Effector memory CD8-positive, alpha-beta T cell (primary cell): ENCODE results near the gene ZCCHC14.

Experiments used
- ATAC-seq: fragments of 150-1000 bp; cut with Tn5 transposase; replicated peaks from 2 replicates; pipeline ENCODE4 v1.10.0; 2021; ENCODE audit warnings: mild to moderate bottlenecking, moderate library complexity
- DNase-seq, 3 experiments: peaks; one replicate each; pipeline ENCODE4 v3.0.0; 2021
- H3K27ac Mint-ChIP-seq, 2 donors: one replicate each; pipeline ENCODE4 v1.8.0; 2022; ENCODE audit warnings: mild to moderate bottlenecking in 2 of 2, mixed read lengths in 2 of 2, moderate library complexity in 2 of 2
- H3K27me3 Mint-ChIP-seq, 2 donors: one replicate each; pipeline ENCODE4 v1.8.0; 2022; ENCODE audit warnings: mixed read lengths in 2 of 2
- H3K36me3 Mint-ChIP-seq: one replicate; pipeline ENCODE4 v1.8.0; 2022; ENCODE audit warnings: mild to moderate bottlenecking, moderate library complexity, mixed read lengths; ENCODE audit not compliant: insufficient read depth
- H3K4me1 Mint-ChIP-seq, 2 donors: one replicate each; pipeline ENCODE4 v1.8.0; 2022; ENCODE audit warnings: low read depth in 2 of 2, mixed read lengths in 2 of 2
- H3K4me3 Mint-ChIP-seq, 2 donors: one replicate each; pipeline ENCODE4 v1.8.0; 2022; ENCODE audit warnings: mild to moderate bottlenecking in 2 of 2, mixed read lengths in 2 of 2, moderate library complexity in 2 of 2
- H3K9me3 Mint-ChIP-seq, 2 donors: one replicate each; pipeline ENCODE4 v1.8.0; 2022; ENCODE audit warnings: mixed read lengths in 2 of 2
- total RNA-seq, 9 experiments: gene quantifications; one replicate each; lab custom pipeline; 2026; lab: John Stamatoyannopoulos, UW

The ZCCHC14 gene
- total RNA-seq = 16.1 to 74.9 (median 33.4) reads per million in 9 experiments

GRCh38 chr16:87492721-87493607, at the start of gene ZCCHC14:
ZCCHC14 (minus strand) TSS chr16:87493024; CDS start chr16:87492238, 786 bp downstream.
- H3K27me3 Mint-ChIP-seq = no peaks in the 10 kb centered on the region
- H3K9me3 Mint-ChIP-seq = no peaks in the 10 kb centered on the region
- ATAC-seq (peak; percentile 85), DNase-seq (peak; percentile 98 to 99 (median 99))
- H3K4me3 Mint-ChIP-seq = peak within 1 kb of the TSS; percentile 95
- H3K4me1 Mint-ChIP-seq = peaks cover 45 to 50% of the 10 kb centered on the region in 2 donors
- peak within 1 kb of the TSS; percentile 90 to 93 for H3K27ac Mint-ChIP-seq
- H3K36me3 Mint-ChIP-seq = peaks cover 27% of the 10 kb centered on the region

GRCh38 chr16:87541872-87542234, 49.0 kb upstream of the ZCCHC14 start:
- Mint-ChIP-seq H3K4me3 (no peak overlapping the region), H3K9me3 (no peaks in the 10 kb centered on the region), H3K27me3 (peaks cover 56 to 74% of the 10 kb centered on the region in 2 donors), H3K4me1 (peaks cover 0 to 11% of the 10 kb centered on the region in 2 donors), H3K27ac (no peak overlapping the region), H3K36me3 (no peaks in the 10 kb centered on the region)
- no peak for ATAC-seq
- no peak for DNase-seq

GRCh38 chr16:87541147-87541871, 48.5 kb upstream of the ZCCHC14 start:
- Mint-ChIP-seq H3K27me3 (peaks cover 55 to 74% of the 10 kb centered on the region in 2 donors), H3K36me3 (no peaks in the 10 kb centered on the region), H3K9me3 (no peaks in the 10 kb centered on the region), H3K4me1 (peaks cover 0 to 11% of the 10 kb centered on the region in 2 donors), H3K27ac (no peak overlapping the region), H3K4me3 (no peak overlapping the region)
- DNase-seq (no peak), ATAC-seq (no peak)

GRCh38 chr16:87540897-87541146, 48.0 kb upstream of the ZCCHC14 start:
- H3K9me3 Mint-ChIP-seq = no peaks in the 10 kb centered on the region
- peaks cover 0 to 11% of the 10 kb centered on the region in 2 donors for H3K4me1 Mint-ChIP-seq
- no peaks in the 10 kb centered on the region for H3K36me3 Mint-ChIP-seq
- H3K27ac Mint-ChIP-seq = no peak overlapping the region
- peaks cover 55 to 74% of the 10 kb centered on the region in 2 donors for H3K27me3 Mint-ChIP-seq
- DNase-seq = no peak
- no peak for ATAC-seq
- H3K4me3 Mint-ChIP-seq = no peak overlapping the region

- Mint-ChIP-seq H3K4me1 (peaks cover 0 to 11% of the 10 kb centered on the region in 2 donors), H3K27me3 (peaks cover 58 to 76% of the 10 kb centered on the region in 2 donors), H3K4me3 (no peak overlapping the region), H3K36me3 (no peaks in the 10 kb centered on the region), H3K9me3 (no peaks in the 10 kb centered on the region), H3K27ac (no peak overlapping the region)
- no peak for DNase-seq
- no peak for ATAC-seq
Measured at GRCh38 chr16:87540072-87540896, 47.5 kb upstream of the ZCCHC14 start.

- no peaks in the 10 kb centered on the region for H3K36me3 Mint-ChIP-seq
Measured at GRCh38 chr16:87539113-87539512, 46.3 kb upstream of the ZCCHC14 start.

GRCh38 chr16:87538594-87538993, 45.8 kb upstream of the ZCCHC14 start:
- DNase-seq (no peak), ATAC-seq (no peak)
- no peaks in the 10 kb centered on the region for H3K36me3 Mint-ChIP-seq
- no peaks in the 10 kb centered on the region for H3K9me3 Mint-ChIP-seq
- no peak overlapping the region for H3K27ac Mint-ChIP-seq
- H3K4me3 Mint-ChIP-seq = no peak overlapping the region
- peaks cover 0 to under 1% of the 10 kb centered on the region in 2 donors for H3K4me1 Mint-ChIP-seq
- peaks cover 53 to 80% of the 10 kb centered on the region in 2 donors for H3K27me3 Mint-ChIP-seq

More at GRCh38 chr16:87539113-87539512, 46.3 kb upstream of the ZCCHC14 start:
- no peak for DNase-seq
- Mint-ChIP-seq H3K9me3 (no peaks in the 10 kb centered on the region), H3K27ac (no peak overlapping the region), H3K4me1 (peaks cover 0 to 6% of the 10 kb centered on the region in 2 donors), H3K27me3 (peaks cover 53 to 86% of the 10 kb centered on the region in 2 donors), H3K4me3 (no peak overlapping the region)
- ATAC-seq = no peak

GRCh38 chr16:87538160-87538559, 45.3 kb upstream of the ZCCHC14 start:
- Mint-ChIP-seq H3K27ac (no peak overlapping the region), H3K9me3 (no peaks in the 10 kb centered on the region), H3K4me3 (no peak overlapping the region), H3K27me3 (peaks cover 53 to 79% of the 10 kb centered on the region in 2 donors), H3K36me3 (no peaks in the 10 kb centered on the region), H3K4me1 (no peaks in the 10 kb centered on the region)
- DNase-seq = no peak
- ATAC-seq = no peak

GRCh38 chr16:87536795-87537142, 43.9 kb upstream of the ZCCHC14 start:
- Mint-ChIP-seq H3K36me3 (no peaks in the 10 kb centered on the region), H3K4me3 (no peak overlapping the region), H3K9me3 (no peaks in the 10 kb centered on the region), H3K4me1 (no peaks in the 10 kb centered on the region), H3K27me3 (peaks cover 59 to 88% of the 10 kb centered on the region in 2 donors), H3K27ac (no peak overlapping the region)
- ATAC-seq = no peak
- no peak for DNase-seq

- Mint-ChIP-seq H3K4me1 (no peaks in the 10 kb centered on the region), H3K27ac (no peak overlapping the region), H3K4me3 (no peak overlapping the region), H3K27me3 (peaks cover 59 to 90% of the 10 kb centered on the region in 2 donors), H3K36me3 (no peaks in the 10 kb centered on the region), H3K9me3 (no peaks in the 10 kb centered on the region)
- no peak for DNase-seq
- ATAC-seq = no peak
Measured at GRCh38 chr16:87535855-87536794, 43.3 kb upstream of the ZCCHC14 start.

GRCh38 chr16:87535457-87535854, 42.6 kb upstream of the ZCCHC14 start:
- Mint-ChIP-seq H3K9me3 (no peaks in the 10 kb centered on the region), H3K27ac (no peak overlapping the region), H3K36me3 (no peaks in the 10 kb centered on the region), H3K27me3 (peaks cover 58 to 90% of the 10 kb centered on the region in 2 donors), H3K4me1 (no peaks in the 10 kb centered on the region), H3K4me3 (no peak overlapping the region)
- no peak for DNase-seq
- no peak for ATAC-seq

GRCh38 chr16:87534751-87535150, 41.9 kb upstream of the ZCCHC14 start:
- Mint-ChIP-seq H3K9me3 (no peaks in the 10 kb centered on the region), H3K27me3 (peaks cover 57 to 88% of the 10 kb centered on the region in 2 donors), H3K36me3 (no peaks in the 10 kb centered on the region), H3K27ac (no peak overlapping the region), H3K4me1 (no peaks in the 10 kb centered on the region), H3K4me3 (no peak overlapping the region)
- ATAC-seq (no peak), DNase-seq (no peak)
